H1 (cell line): ENCODE results near the gene B3GNT2. TPM values are rescaled to one million over a fixed set of nuclear protein-coding genes. Genes with fewer than 3 reads are reported as not detected.

ENCODE experiments used
- BRCA1 ChIP-seq: IDR thresholded peaks from 2 replicates; pipeline ENCODE4 v1.6.1; 2012; ENCODE audit warnings: low read depth, low read length, improper control_type of control experiment
- JUND ChIP-seq: IDR thresholded peaks from 2 replicates; pipeline ENCODE4 v1.6.1; 2011; ENCODE audit warnings: mild to moderate bottlenecking, improper control_type of control experiment, low read length
- SRF ChIP-seq: IDR thresholded peaks from 2 replicates; pipeline ENCODE4 v1.6.1; 2011; ENCODE audit warnings: mild to moderate bottlenecking, low read depth, low read length, moderate library complexity
- TAF1 ChIP-seq: IDR thresholded peaks from 2 replicates; pipeline ENCODE4 v1.6.1; 2011; ENCODE audit warnings: mild to moderate bottlenecking, low read depth, low read length
- polyA plus RNA-seq, 7 experiments: library from polyadenylated mRNA; depleted of rRNA in 3 of 7; stranded (reverse) in 5 of 7; unstranded in 2 of 7; fragments of >200 nt in 5 of 7; fragments of 200-250 nt in 2 of 7; gene quantifications; 1 replicate in 5 of 7; 2 replicates in 1 of 7; 4 replicates in 1 of 7; pipeline versions ENCODE4 v1.2.1 to v1.2.3, GENCODE V29; 2011 to 2013; ENCODE audit warnings: missing spikeins in 2 of 7, mixed read lengths in 2 of 7
- total RNA-seq: library from RNA; stranded (reverse); fragmentation: NEBNext Ultra II Directional; extraction: Animal tissue kit (Norgen Biotek cat#: 25700); gene quantifications from 2 replicates; pipeline ENCODE4 v1.2.1, GENCODE V29; 2021

Gene B3GNT2
- total and polyA plus RNA-seq, 2 of the 8 experiments (the other 6 are each of a cell fraction or from before 2014, with no cell fraction given): 20.1 to 40.8 TPM

DNA sequence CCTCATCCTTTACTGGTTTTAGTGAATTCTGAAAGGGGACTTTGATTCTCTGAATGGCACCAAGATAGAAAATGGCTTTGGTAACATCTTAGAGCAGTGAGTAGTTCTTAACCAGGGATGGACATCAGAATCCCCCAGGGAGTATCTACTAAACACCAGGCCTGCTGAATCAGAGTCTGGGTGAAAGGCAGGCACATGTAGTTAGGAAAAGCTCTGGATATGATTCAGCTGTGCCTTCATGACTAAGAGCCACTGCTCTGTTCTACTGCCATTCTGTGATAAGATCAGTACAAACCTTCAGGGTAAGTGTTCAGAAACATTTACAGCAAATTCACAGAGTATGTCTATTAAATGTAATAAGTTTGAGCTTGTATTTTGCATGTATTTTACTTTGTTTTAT, 46.2 kb upstream of the B3GNT2 start (continued):
- TF ChIP-seq BRCA1: no peak
- TF ChIP-seq TAF1: no peak
- no peak for TF ChIP-seq SRF
- TF ChIP-seq JUND: no peak
- TF ChIP-seq, all 59 proteins: peak for 0
